HG03457 (cell line): ENCODE measurements around the gene DNMT1.
"Not testable (repeated sequence)": the region's sequence is repeated elsewhere in the genome, so short reads cannot be mapped to it uniquely, and the experiment has no call there.

Source experiments
- ATAC-seq: cut with Tn5 transposase; IDR thresholded peaks from one replicate; pipeline ENCODE4 v1.9.1; 2021; ENCODE audit warnings: moderate number of reproducible peaks; ENCODE audit not compliant: unreplicated experiment

DNMT1 gene

GRCh38 chr19:10184636-10185035, 10.1 kb downstream of the DNMT1 start:
- ATAC-seq: no peak

GRCh38 chr19:10183926-10184325, 10.8 kb downstream of the DNMT1 start:
- ATAC-seq: no peak

GRCh38 chr19:10182847-10183246, 11.9 kb downstream of the DNMT1 start:
- no peak for ATAC-seq

- ATAC-seq: no peak
These were observed 12.7 kb downstream of the DNMT1 start for GRCh38 chr19:10182076-10182475.

- no peak for ATAC-seq
These were observed 14.3 kb downstream of the DNMT1 start for GRCh38 chr19:10180459-10180858.

- not testable (repeated sequence) for ATAC-seq
These were observed 14.7 kb downstream of the DNMT1 start for GRCh38 chr19:10180024-10180423.

GRCh38 chr19:10173527-10173926, 21.2 kb downstream of the DNMT1 start:
- ATAC-seq: no peak

GRCh38 chr19:10168386-10168948, 26.3 kb downstream of the DNMT1 start:
- no peak for ATAC-seq

GRCh38 chr19:10167459-10167858, 27.3 kb downstream of the DNMT1 start:
- no peak for ATAC-seq

GRCh38 chr19:10166501-10166900, 28.3 kb downstream of the DNMT1 start:
- ATAC-seq: not testable (repeated sequence)

- ATAC-seq: no peak
These were observed 28.7 kb downstream of the DNMT1 start for GRCh38 chr19:10166046-10166445.

GRCh38 chr19:10163536-10163935, 31.2 kb downstream of the DNMT1 start:
- ATAC-seq: no peak

GRCh38 chr19:10159610-10160009, 35.1 kb downstream of the DNMT1 start:
- ATAC-seq: no peak

GRCh38 chr19:10158485-10158884, 36.3 kb downstream of the DNMT1 start:
- no peak for ATAC-seq

GRCh38 chr19:10158071-10158470, 36.7 kb downstream of the DNMT1 start:
- no peak for ATAC-seq

- no peak for ATAC-seq
These were observed 38.9 kb downstream of the DNMT1 start for GRCh38 chr19:10155839-10156238.

- no peak for ATAC-seq
These were observed 42.7 kb downstream of the DNMT1 start for GRCh38 chr19:10152100-10152499.

GRCh38 chr19:10151521-10151920, 43.2 kb downstream of the DNMT1 start:
- ATAC-seq: no peak

GRCh38 chr19:10149427-10149826, 45.3 kb downstream of the DNMT1 start:
- ATAC-seq: no peak

- ATAC-seq: no peak
These were observed 48.6 kb downstream of the DNMT1 start for GRCh38 chr19:10146142-10146541.

GRCh38 chr19:10145031-10145430, 49.7 kb downstream of the DNMT1 start:
- ATAC-seq: no peak

- ATAC-seq: no peak
These were observed 50.4 kb downstream of the DNMT1 start for GRCh38 chr19:10144361-10144760.

- no peak for ATAC-seq
These were observed 51.1 kb downstream of the DNMT1 start for GRCh38 chr19:10143681-10144080.
